Tibial nerve (tissue), 4 donors: Measurements from ENCODE around the gene TRIM28.

Experiments
- EP300 ChIP-seq, 2 donors: sonication (generic); formaldehyde crosslinking; IDR thresholded peaks; one replicate each; pipeline ENCODE4 v1.6.1; 2017; ENCODE audit warnings: antibody characterized with exemption in 2 of 2, mild to moderate bottlenecking in 1 of 2
- POLR2A ChIP-seq, 2 donors: fragments of 450-650 bp; IDR thresholded peaks; one replicate each; pipeline ENCODE4 v1.6.1; 2017; ENCODE audit warnings: antibody characterized with exemption in 2 of 2, mild to moderate bottlenecking in 2 of 2, moderate library complexity in 2 of 2
- TF ChIP-seq, protein P1 (sequence below), 5 experiments: fragments of 200-600 bp in 3 of 5; fragments of 450-650 bp in 2 of 5; sonication (generic) in 3 of 5; IDR thresholded peaks; one replicate each; pipeline ENCODE4 v1.5.1; 2016 to 2019; ENCODE audit warnings: antibody characterized with exemption in 5 of 5, mild to moderate bottlenecking in 3 of 5, moderate library complexity in 2 of 5

DNA sequence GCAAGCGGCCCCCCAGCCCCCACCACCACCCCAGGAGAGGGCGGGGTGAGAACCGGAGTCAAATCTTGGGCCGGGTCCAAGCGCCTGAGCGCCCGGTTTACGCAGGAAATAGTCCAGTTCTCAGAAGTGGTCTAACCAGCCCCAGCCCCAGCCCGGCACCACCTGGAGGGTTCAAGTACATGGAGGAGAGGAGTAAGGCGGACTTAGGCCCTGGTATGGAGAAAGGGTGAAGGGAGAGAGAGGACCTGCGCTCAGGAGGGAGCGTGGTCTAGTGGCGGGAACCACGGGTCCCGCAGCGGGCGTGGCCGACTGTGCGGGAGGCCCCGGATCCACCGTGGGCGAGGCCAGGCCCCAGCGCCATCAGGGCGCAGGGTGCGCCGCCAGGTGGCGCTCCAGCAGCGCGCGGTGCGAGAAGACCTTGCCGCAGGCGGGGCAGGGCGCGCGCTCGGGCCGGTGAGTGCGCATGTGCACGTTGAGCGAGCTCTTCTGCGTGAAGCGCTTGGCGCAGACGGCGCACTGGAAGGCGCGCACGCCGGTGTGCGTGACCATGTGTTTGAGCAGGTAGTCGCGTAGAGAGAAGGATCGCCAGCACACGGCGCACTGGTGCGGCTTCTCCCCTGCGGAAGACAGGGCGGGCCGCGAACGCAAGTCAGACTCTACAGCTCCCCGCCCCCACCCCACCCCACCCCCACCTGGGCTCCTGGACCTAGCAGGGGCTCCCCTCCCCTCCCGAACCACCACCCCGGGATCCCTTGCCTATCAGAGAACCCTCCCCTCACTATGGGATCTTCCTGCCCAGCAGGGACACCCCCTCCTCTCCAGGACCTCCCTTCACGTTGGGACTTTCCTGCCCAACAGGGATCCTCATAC, 29.9 kb upstream of the TRIM28 start:
- TF ChIP-seq, protein P1, sequence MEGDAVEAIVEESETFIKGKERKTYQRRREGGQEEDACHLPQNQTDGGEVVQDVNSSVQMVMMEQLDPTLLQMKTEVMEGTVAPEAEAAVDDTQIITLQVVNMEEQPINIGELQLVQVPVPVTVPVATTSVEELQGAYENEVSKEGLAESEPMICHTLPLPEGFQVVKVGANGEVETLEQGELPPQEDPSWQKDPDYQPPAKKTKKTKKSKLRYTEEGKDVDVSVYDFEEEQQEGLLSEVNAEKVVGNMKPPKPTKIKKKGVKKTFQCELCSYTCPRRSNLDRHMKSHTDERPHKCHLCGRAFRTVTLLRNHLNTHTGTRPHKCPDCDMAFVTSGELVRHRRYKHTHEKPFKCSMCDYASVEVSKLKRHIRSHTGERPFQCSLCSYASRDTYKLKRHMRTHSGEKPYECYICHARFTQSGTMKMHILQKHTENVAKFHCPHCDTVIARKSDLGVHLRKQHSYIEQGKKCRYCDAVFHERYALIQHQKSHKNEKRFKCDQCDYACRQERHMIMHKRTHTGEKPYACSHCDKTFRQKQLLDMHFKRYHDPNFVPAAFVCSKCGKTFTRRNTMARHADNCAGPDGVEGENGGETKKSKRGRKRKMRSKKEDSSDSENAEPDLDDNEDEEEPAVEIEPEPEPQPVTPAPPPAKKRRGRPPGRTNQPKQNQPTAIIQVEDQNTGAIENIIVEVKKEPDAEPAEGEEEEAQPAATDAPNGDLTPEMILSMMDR (IDR thresholded peaks at IDR 0.05), result peak; percentile 81 to 96 (median 91)
- no peak for TF ChIP-seq EP300 (IDR thresholded peaks at IDR 0.05)
- TF ChIP-seq POLR2A (IDR thresholded peaks at IDR 0.05), result no peak
